NCI-H1694 treated with DMSO at 0.1 percent for 48 hours (cell line): Measurements from ENCODE around the gene MARCHF5.
"Not testable (repeated sequence)": the region's sequence is repeated elsewhere in the genome, so short reads cannot be mapped to it uniquely, and the experiment has no call there.

Source experiments
- DNase-seq: peaks from one replicate; lab custom pipeline; 2025; lab: John Stamatoyannopoulos, UW

Gene MARCHF5

DNA sequence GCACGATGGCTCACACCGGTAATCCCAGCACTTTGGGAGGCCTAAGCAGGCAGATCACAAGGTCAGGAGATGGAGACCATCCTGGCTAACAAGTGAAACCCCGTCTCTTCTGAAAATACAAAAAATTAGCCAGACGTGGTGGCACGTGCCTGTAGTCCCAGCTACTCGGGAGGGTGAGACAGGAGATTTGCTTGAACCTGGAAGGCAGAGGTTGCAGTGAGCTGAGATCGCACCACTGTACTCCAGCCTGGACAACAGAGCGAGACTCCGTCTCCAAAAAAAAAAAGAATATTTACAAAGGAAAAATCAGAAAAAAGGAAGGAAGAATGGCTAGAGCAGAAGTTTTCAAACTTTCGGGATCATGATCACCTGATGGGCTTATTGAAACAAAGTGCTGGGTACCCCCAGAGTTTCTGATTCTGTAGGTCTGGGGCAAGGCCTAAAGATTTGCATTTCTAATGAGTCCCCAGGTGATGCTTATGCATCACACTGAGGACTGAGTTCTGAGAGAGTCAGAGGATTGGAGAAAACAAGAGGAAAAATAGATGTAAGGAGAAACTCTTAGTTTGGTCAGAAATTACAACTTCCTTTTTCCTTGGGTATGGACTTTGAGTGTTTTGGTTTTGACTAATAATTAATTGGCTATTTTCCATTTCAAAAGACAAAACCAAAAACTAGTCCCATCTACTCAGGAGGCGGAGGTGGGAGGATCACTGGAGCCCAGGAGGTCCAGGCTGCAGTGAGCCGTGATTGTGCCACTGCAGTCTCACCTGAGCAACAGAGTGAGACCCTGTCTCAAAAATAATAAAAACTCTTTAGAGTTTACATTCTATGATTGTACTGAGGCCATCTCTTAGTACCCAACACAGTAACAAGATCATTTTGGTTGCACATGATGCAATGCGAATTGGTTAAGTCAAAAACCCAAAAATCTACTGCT, 14.4 kb downstream of the MARCHF5 start:
- no peak for DNase-seq

DNA sequence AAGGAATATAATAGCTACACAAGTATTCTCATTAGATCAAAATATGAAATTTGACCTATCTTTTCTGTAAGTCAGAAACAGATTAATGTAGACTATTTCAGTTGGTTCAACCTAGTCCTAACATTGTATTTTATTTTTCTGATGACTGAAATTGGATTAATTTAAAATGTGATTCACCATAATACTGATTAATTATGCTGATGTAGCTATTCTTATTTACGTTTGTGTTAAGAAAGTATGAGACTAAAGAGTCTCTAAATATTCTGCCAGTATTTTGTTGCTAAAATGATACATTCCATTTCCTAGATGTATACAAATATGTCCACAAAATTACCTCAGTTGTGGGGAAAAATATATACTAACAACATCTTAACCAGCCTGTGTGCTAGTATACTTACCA, 18.3 kb downstream of the MARCHF5 start:
- DNase-seq = no peak

- no peak for DNase-seq
Measured at GRCh38 chr10:92313750-92314149, 22.8 kb downstream of the MARCHF5 start.

GRCh38 chr10:92316610-92317009, 25.6 kb downstream of the MARCHF5 start:
- DNase-seq = no peak

DNA sequence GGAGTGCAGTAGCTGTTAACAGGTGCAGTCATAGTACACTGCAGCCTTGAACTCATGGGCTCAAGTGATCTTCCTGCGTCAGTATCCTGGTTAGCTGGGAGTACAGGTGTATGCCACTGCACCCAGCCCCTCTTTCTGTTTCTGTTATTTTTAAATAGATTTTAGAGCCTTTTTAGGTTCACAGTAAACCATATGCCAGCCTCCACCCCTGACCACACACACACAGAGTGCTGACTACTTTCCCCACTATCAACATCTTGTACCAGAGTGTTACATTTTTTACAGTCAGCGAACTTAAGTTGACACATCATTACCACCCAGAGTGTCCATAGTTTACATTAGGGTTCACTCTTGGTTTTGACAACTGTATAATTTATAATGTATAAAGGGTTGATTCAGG, 32.1 kb downstream of the MARCHF5 start:
- DNase-seq = no peak

DNA sequence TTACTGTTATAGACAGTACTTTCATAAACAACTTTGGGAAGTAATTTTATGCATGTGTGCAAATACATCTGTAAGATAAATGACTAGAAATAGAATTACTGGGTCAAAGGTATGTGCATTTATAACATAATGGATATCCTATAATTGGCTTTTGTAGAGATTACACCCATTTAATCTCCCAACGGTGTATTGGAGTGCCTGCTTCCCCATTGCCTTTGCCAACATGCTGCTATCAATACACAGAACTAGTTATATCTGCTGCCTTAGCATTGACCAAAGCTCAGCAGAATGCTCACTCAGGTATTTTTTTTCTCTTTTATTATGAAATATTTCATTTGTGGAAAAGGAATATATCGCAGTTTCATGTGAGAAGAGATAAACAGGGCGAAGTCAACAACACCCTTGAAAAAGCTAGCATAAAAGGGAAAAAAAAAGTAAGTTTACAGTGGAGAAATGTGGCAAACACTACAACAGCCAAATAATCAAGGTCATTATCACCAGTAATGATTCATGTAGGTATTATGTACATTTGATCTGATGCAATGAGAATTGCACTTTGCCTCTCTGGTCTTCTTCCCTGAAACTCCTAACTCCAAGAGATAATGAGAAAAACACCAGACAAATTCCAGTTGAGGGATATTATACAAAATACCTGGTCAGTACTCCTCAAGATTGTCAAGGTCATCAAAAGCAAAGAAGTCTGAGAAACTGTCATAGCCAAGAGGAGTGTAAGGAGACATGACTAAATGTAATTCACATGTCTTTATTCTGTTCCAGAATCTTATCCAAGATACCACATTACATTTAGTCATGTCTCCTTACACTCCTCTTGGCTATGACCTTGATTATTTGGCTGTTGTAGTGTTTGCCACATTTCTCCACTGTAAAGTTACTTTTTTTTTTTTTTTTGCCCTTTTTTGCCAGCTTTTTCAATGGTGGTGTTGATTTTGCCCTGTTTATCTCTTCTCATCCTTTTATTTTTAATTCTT, 36.8 kb downstream of the MARCHF5 start:
- no peak for DNase-seq

DNA sequence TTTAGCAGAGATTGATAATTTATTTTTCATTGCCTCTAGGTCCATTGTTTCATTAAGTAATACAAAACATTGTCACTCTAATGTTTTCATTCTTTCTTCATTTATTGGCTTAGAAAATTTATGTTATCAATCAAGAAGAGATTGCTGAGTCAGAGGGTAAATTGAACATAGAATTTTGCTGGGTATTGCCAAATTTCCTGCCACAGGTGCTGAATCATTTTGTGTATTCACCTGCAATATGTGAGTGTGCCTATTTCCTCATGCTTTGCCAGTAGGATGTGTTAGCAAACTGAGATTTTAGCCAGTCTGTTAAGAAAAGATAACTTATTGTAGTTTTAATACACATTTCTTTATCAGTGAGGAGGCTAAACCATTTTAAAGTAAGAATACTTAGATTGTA, 38.0 kb downstream of the MARCHF5 start:
- DNase-seq = no peak

DNA sequence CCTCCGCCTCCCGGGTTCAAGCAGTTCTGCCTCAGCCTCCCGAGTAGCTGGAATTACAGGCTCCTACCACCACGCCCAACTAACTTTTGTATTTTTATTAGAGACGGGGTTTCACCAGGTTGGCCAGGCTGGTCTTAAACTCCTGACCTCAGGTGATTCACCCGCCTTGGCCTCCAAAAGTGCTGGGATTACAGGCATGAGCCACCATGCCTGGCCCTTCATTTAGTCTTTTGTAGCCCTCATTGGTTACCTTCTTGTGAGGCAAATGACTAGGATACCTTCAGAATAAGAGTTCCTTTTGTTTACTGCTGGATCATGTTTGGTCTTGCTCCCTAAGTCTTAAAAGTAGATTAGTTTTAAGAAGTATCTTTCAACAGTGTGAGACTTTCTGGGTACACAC, 39.0 kb downstream of the MARCHF5 start:
- not testable (repeated sequence) for DNase-seq

GRCh38 chr10:92342796-92343195, 51.8 kb downstream of the MARCHF5 start:
- no peak for DNase-seq

DNA sequence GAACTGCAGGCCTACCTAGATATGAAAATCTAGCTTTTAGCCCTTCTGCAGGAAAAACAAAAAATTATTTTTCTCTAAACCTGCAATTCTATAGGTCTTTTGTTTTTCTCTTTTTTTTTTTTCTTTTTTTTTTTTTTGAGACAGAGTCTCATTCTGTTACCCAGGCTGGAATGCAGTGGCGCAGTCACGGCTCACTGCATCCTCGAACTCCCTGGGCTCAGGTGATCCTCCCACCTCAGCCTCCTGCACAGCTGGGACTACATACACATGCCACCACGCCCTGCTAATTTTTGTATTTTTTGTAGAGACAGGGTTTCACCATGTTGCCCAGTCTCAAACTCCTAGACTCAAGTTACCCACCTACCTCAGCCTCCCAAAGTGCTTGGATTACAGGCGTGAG, 54.6 kb downstream of the MARCHF5 start:
- not testable (repeated sequence) for DNase-seq

DNA sequence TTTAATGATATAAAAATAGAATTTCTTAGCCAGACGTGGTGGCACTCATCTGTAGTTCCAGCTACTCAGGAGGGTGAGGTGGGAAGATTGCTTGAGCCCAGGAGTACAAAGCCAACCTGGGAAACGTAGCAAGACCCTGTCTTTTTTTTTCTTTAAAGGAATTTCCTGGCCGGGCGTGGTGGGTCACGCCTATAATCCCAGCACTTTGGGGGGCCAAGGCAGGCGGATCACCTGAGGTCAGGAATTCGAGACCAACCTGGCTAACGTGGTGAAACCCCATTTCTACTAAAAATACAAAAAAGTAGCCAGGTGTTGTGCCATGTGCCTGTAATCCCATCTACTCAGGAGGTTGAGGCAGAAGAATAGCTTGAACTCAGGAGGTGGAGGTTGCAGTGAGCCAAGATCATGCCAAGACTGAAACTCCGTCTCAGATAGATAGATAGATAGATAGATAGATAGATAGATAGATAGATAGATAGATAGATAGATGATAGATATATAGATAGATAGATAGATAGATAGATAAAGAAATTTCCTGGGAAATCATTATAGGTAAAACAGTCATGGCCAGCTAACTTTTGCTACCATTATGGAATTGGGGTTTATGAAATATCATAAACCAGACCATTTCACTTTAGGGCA, 56.2 kb downstream of the MARCHF5 start:
- not testable (repeated sequence) for DNase-seq

DNA sequence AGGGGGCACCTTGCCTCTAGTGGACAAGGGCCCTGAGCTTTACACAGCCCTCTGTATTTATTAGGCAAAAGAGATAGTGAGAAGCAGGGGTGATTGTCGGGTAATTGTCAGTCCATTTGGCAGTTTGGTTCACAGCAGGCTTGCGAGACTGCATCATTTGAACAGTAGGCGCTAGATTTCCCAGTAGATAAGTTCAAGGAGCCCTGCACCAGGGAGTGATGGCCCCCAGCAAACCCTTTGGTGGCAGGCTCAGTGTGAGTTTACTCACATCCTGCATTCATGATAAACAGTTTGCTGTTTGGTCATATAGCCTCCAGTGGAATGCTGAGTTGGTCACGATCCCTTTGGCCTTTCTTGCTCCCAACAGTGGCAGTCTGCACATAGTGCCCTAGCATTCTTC, 59.4 kb downstream of the MARCHF5 start:
- no peak for DNase-seq

DNA sequence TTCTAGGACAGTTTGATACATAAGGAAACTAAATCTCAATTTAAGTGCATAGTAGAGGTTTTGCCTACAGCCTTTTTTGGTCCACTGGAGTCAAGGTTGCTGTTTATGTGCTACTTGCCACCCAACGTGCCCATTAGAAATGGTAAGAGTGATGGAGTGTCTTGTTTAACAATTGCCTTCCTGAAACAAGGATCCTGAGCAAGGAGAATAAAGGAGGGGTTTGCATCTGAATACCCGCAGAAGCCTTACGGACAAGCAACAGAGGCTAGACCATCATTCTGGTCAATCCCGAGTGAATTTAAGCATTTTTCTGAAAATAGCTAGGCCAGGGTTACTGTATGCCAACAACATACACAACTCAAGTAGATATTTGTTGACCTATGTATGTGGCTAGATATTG, 63.6 kb downstream of the MARCHF5 start:
- DNase-seq = no peak

DNA sequence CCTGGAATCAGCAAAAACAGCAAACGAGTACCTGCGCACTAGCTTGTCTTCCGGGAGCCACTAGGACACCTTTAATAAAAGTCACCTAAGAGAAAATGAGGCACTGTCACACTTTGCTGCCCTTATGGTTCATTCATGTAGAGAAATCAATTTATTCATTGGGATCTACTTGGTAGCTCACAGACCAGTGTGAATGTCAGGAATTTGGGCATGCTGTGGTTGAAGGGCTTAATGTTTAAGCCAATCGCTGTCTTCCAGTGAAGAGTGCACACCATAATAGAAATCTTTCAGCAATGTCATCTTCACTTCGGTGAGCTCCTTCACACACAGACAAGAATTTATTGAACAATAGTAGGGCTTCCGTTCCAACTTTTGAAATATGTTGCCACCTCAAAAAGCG, 65.1 kb downstream of the MARCHF5 start:
- DNase-seq = no peak

DNA sequence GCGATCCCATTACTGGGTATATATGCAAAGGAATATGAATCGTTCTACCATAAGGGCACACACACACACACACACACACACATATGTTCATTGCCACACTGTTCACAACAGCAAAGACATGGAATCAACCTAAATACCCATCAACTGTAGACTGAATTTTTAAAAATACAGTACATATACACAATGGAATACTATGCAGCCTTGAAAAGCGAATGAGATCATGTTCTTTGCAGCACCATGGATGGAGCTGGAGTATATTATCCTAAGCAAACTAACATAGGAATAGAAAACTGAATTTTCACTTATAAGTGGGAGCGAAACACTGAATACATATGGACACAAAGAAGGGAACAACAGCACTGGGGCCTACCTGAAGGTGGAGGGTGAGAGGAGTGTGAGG, 72.5 kb downstream of the MARCHF5 start:
- DNase-seq = no peak

GRCh38 chr10:92366412-92367021, 75.5 kb downstream of the MARCHF5 start:
- no peak for DNase-seq

DNA sequence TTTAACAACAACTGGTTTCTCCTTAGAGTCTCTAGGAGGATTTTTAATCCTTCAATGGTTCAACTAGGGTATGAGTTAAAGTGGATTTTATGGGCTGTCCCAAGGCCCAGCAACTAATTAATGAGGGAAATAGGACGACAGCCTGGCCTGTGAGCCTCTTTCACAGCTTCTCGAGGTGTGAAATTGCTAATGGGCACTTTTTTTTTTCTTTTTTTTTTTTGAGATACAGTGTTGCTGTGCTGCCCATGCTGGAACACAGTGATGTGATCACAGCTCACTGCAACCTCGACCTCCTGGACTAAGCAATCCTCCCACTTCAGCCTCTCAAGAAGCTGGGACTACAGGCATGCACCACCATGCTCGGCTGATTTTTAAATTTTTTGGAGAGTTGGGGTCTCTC, 87.0 kb downstream of the MARCHF5 start:
- DNase-seq = no peak

DNA sequence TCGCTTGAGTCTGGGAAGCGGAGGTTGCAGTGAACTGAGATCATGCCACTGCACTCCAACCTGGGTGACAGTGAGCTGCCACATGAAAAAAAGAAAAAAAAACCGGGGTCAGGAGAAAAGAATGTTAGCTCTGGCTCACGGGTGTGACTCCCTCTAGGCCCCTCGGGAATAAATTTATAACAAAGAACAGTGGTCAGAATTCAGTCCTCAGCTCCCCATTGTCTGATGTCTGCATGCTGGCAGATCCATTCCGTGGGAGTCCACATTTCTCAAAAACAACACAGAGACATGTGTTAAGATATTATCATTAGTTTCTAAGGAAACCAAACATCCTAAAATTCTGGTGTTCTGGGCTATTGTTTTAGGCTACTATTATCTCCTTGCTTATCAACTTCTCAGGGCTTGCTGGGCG, 90.6 kb downstream of the MARCHF5 start:
- DNase-seq = no peak

- DNase-seq = no peak
Measured at GRCh38 chr10:92382631-92383030, 91.7 kb downstream of the MARCHF5 start.

DNA sequence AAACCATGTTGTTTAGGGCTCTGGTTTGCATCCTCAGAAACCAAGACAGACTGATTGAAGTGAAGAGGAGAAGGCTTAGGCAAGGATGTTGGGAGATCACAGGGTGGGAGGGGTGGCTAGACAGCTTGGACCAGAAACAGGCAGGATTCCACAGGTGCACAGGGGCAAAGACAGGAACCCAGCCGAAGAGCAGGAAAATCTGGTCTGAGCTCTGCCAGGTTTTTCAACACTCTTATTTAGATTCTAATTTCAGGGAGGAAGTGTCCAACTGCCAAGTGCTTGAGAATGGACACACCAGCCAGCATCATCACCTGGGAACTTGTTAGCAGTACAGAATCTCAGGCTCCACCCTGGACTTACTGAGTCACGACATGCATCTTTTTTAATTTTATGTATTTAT, 93.8 kb downstream of the MARCHF5 start:
- DNase-seq = no peak

GRCh38 chr10:92385831-92386230, 94.9 kb downstream of the MARCHF5 start:
- no peak for DNase-seq
